Brain microvascular endothelial cell (primary cell): ENCODE measurements around the gene ADAMTSL5.

Experiments
- DNase-seq: peaks from one replicate; pipeline ENCODE4 v3.0.0-alpha.2; 2020
- H3K27ac ChIP-seq: fragments of 250-450 bp; sonication (Bioruptor Pico); 2 replicates; pipeline ENCODE4 v1.5.1; 2020; ENCODE audit warnings: mild to moderate bottlenecking, moderate library complexity
- H3K27me3 ChIP-seq: fragments of 250-450 bp; sonication (Bioruptor Pico); replicated peaks from 2 replicates; pipeline ENCODE4 v1.5.1; 2020; ENCODE audit warnings: mild to moderate bottlenecking
- H3K36me3 ChIP-seq: fragments of 250-450 bp; sonication (Bioruptor Pico); replicated peaks from 2 replicates; pipeline ENCODE4 v1.5.1; 2020; ENCODE audit warnings: mild to moderate bottlenecking
- H3K4me3 ChIP-seq: 2 replicates; pipeline ENCODE4 v1.5.1; 2011; ENCODE audit warnings: low read depth, mild to moderate bottlenecking, control low read depth, low read length, moderate library complexity
- in situ Hi-C: cut with HindIII; loops from 2 replicates; pipeline ENCODE4 v1.10.0; 2017; ENCODE audit warnings: low sequenced_read_pairs, low pct_ligation_motif_present
- TF ChIP-seq, protein P1 (sequence below): IDR thresholded peaks from 2 replicates; pipeline ENCODE4 v1.5.1; 2011; ENCODE audit warnings: low read depth, mild to moderate bottlenecking, moderate library complexity, low read length, control low read depth, inconsistent platforms; ENCODE audit errors: missing control alignments

The ADAMTSL5 gene

DNA sequence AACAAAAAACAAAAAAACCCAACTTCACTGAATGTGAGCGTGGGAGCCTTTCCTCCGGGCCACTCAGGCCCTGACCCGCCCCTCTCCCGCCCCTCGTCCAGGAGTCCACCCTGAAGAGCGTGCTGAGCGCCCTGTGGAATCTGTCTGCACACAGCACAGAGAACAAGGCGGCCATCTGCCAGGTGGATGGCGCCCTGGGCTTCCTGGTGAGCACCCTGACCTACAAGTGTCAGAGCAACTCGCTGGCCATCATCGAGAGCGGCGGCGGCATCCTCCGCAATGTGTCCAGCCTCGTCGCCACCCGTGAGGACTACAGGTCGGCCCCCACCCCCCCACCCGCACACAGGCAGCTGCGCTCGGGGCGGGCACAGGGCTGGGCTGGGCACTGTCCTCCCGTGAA, 51.0 kb downstream of the ADAMTSL5 start:
- DNase-seq, result no peak
- TF ChIP-seq, protein P1, sequence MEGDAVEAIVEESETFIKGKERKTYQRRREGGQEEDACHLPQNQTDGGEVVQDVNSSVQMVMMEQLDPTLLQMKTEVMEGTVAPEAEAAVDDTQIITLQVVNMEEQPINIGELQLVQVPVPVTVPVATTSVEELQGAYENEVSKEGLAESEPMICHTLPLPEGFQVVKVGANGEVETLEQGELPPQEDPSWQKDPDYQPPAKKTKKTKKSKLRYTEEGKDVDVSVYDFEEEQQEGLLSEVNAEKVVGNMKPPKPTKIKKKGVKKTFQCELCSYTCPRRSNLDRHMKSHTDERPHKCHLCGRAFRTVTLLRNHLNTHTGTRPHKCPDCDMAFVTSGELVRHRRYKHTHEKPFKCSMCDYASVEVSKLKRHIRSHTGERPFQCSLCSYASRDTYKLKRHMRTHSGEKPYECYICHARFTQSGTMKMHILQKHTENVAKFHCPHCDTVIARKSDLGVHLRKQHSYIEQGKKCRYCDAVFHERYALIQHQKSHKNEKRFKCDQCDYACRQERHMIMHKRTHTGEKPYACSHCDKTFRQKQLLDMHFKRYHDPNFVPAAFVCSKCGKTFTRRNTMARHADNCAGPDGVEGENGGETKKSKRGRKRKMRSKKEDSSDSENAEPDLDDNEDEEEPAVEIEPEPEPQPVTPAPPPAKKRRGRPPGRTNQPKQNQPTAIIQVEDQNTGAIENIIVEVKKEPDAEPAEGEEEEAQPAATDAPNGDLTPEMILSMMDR, result no peak
- Histone ChIP-seq H3K4me3 (no peak overlapping the region), H3K27me3 (peaks cover 32% of the 10 kb centered on the region), H3K36me3 (no peaks in the 10 kb centered on the region), H3K27ac (no peak overlapping the region)
- in situ Hi-C loops, result no loop called here

DNA sequence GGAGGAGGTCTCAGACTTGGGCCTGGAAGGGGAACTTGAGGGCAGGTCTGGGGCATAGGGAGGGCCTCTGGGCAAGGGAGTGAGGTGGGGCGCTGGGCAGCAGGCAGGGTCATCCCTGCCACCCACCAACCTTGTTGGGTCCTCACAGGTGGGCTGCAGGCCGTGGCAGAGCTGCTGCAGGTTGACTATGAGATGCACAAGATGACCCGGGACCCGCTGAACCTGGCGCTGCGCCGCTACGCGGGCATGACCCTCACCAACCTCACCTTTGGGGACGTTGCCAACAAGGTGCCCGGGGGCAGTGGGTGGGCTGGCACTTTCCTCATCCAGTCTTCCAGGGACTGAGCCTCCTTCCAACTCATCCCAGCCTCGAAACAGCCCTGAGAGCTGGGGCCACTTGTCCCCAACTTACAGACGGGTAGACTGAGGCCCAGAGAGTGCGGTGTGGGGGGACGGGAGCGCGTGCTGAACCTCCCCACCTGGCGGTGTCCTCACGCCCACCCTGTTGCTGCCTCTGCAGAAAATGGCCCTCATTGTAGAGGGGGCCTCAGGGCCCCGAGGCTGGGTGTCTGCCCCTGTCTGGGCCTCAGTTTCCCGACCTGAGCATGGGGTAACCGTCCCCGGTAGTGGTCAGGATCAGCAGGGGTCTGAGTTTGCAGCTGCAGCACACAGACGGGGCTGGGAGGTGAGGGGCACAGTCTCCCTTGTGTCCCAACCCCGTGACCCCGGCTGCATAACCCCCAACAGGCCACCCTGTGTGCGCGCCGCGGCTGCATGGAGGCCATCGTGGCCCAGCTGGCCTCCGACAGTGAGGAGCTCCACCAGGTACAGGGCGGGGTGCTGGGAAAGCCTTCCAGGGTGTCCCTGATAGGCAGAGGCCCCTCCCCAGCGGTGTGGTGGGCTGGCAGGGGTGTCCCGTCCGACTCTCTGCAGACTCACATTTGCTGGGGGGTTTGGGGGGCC, 52.5 kb downstream of the ADAMTSL5 start:
- Histone ChIP-seq H3K27me3 (peaks cover 29% of the 10 kb centered on the region), H3K27ac (no peak overlapping the region), H3K36me3 (no peaks in the 10 kb centered on the region), H3K4me3 (no peak overlapping the region)
- TF ChIP-seq, protein P1, result no peak
- DNase-seq, result no peak
- in situ Hi-C loops, result no loop called here

DNA sequence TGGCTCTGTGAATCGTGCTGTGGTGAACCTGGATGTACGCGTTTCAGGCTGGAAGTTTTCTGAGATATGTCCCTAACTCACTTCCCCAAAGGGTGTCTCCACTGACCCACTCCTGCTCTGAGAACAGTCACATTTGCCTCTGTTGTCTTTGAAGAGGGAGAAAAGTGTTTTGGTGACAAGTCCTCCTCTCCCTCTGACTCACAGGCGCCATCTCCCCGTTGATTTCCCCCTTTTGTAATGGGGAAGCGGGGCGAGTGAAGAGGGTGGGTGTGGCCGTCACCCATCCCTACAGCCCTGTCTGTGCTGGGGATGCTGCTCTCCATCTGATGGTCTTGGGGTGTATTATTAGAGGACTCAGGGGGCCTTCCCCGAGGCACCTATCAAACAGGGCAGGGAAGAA, 53.3 kb downstream of the ADAMTSL5 start:
- TF ChIP-seq, protein P1, result no peak
- Histone ChIP-seq H3K4me3 (no peak overlapping the region), H3K27ac (no peak overlapping the region), H3K36me3 (no peaks in the 10 kb centered on the region), H3K27me3 (peaks cover 30% of the 10 kb centered on the region)
- in situ Hi-C loops, result no loop called here
- no peak for DNase-seq

DNA sequence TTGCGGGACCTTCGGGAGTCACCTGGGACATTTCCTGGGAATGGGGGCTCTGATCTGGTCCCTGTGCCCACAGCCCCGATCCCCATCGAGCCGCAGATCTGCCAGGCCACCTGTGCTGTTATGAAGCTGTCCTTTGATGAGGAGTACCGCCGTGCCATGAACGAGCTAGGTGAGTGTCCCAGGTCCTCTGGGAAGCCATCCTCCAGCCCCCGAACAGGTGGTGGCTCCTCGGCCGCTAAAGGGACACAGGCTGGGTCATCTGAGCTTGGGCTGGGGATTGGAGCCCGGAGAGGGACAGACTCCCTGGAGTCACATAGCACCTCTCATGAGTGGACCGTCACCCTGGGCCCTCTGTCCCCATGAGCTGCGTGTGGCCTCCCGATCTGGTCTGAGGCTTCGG, 54.9 kb downstream of the ADAMTSL5 start:
- Histone ChIP-seq H3K36me3 (no peaks in the 10 kb centered on the region), H3K27ac (no peak overlapping the region), H3K27me3 (peaks cover 41% of the 10 kb centered on the region), H3K4me3 (no peak overlapping the region)
- TF ChIP-seq, protein P1, result no peak
- in situ Hi-C loops, result no loop called here
- no peak for DNase-seq

DNA sequence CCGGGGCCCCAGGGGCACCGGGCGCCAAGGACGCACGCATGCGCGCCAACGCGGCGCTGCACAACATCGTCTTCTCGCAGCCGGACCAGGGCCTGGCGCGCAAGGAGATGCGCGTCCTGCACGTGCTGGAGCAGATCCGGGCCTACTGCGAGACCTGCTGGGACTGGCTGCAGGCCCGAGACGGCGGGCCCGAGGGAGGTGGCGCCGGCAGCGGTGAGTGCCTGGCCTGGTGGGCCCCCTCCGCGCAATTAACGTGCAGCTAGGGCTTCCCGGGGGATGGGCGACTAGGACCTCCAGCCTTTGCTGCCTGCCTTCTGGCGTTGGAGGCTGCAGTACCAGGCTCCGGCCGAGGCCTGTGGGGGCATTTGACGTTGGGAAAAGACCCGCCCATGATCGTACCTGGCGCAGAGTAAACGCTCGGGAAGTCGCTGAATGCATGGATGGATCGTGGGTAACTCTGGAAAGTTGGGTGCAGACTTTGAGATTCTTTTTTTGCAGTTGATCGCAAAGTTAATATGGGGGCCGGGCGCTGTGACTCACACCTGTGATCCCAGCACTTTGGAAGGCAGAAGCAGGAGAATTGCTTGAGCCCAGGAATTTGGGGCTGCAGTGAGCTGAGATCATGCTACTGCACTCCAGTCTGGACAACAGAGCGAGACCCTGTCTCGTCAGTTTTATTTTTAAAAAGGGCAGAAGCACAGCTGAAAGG, 55.6 kb downstream of the ADAMTSL5 start:
- TF ChIP-seq, protein P1, result no peak
- Histone ChIP-seq H3K27me3 (peaks cover 48% of the 10 kb centered on the region), H3K27ac (no peak overlapping the region), H3K36me3 (no peaks in the 10 kb centered on the region), H3K4me3 (no peak overlapping the region)
- in situ Hi-C loops, result no loop called here
- DNase-seq, result no peak
